Measurements from ENCODE around the gene CDH8.

GRCh38 chr16:61665512-61665911, 370.7 kb downstream of the CDH8 start:
- TF ChIP-seq CTCF (conservative IDR thresholded peaks at IDR 0.05; ENCODE audit: low read length) (no peak), EZH2phosphoT487 (IDR thresholded peaks at IDR 0.05; ENCODE audit: borderline replicate concordance, low read depth, low read length) (no peak)
